Activated T-cell treated with anti-CD3 and anti-CD28 coated beads, Interleukin-2, amount 50 U/mL, for 48 hours (primary cell): ENCODE results near the gene CCDC117.
"Not testable (repeated sequence)": the region's sequence is repeated elsewhere in the genome, so short reads cannot be mapped to it uniquely, and the experiment has no call there.

Experiments used
- DNase-seq, 2 experiments: peaks; one replicate each; pipeline ENCODE4 v3.0.0-alpha.2; 2020

CCDC117 gene

DNA sequence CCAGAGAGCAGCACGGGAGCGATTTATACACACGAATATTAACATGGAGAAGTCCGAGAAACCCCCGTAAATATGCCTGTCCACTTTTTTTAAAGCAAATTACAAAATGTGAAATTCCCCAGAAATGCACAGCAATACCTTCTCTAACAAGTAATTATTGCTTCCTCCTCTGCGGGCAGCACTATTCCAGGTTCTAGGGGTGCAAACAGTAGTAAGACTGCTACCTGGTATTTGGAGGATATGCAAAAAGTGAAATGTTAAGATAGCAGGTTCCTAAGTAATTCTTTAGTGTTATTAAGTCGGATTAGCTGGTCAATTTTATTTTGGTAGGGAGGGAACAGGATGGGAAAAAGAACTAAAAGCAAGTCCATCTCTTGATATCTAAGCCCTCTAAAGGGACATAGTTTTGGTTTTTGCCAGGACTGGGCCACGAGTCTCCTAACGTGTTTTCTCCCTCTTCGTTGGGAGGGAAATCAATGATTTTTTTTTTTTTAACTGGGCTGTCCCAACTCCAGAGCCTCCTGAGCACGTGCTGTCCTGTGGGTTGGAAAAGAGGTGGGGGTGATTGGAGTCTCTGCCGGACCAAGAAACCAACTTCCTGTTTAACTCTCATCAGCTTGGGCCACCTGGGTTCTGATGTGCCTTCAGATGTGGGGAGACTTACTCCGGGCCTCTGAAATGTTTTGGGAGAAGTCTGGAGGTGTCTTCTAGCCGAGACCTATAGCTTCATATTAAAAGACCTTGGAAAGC is 29.5 kb downstream of the CCDC117 start:
- DNase-seq, result peak in 1 of 2 experiments; percentile 29

DNA sequence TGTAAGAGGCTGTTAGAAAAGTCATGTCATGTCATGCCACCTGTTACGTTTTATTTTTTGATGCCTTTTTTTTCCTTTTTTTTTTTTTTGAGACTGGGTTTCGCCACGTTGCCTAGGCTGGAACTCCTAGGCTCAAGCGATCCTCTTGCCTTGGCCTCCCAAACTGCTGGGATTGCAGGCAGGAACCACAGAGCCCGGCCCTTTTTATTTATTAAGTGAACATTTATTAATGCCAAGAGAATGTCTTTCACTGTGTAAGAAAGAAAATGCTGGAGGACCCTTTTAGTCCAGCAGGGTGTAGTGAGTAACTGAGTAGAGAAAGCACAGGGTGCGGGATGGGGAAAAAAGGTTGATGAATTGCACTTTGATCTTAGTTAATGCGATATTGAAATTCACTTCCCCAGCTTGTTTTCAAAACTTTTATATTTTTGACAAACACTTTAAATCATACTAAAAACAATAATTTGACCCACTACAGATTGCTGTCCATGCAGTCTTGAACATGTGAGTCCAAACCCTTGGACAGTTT is 30.2 kb downstream of the CCDC117 start:
- DNase-seq, result no peak

- not testable (repeated sequence) for DNase-seq
These were observed 32.9 kb downstream of the CCDC117 start for GRCh38 chr22:28805426-28805825.

DNA sequence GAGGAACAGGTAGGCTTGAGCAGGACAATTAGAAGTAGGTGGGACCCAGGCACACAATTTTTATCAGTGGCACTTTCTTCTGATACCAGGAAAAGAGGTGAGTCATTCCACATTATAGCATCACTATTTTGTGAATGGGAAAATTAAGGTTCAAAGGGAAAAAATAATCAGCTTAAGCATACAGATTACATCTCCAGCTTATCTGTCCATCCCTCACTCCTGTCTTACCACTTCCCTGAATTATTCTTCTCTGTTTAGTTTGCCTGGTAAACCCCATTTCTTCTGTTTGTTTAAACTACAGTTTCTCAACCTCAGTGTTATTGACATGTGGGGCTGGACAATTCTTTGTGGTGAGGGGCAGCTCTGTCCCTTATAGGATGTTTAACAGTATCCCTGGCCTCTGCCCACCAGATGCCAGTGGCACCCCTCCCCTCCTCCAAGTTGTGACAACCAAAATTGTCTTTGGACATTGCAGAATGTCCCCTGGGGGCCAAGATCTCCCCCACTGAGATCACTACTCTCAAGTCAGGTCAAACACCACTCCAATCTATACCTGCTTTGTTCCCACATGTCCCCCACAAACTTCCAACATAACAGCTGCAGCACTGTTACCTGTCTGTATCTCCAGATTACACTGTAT is 36.3 kb downstream of the CCDC117 start:
- no peak for DNase-seq

GRCh38 chr22:28810821-28811491 is 38.5 kb downstream of the CCDC117 start:
- DNase-seq, result peak in 1 of 2 experiments; percentile 41

- DNase-seq, result no peak
These were observed 40.0 kb downstream of the CCDC117 start for GRCh38 chr22:28812516-28812915.

DNA sequence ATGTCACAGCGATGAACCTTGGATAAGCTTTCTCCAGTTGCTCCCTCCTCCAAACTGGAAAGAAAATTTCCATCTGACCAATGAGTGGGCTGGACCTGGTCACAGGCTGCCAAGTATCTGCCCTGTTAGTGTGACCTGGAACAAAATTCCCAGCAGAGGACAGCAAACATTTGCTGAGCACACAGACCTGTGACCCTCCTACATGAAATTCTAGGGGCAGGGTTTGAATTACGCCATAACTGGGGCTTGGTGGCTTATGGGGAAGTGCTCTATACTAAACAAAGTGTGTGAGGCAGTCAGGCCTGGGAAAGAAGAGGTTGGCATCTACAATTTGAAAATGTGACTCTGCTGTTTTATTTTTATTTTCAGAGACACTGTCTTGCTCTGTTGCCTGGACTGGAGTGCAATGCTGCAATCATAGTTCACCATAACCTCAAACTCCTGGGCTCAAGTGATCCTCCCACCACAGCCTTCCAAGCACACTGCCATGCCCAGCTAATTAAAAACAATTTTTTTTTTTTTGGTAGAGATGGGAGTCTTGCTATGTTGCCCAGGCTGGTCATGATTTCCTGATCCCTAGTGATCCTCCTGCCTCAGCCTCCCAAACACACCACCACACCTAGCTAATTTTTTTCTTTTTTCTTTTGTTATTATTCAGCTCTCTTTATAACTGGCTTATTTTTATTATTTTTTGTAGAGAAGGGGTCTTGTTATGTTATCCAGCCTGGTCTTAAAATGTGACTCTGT is 41.5 kb downstream of the CCDC117 start:
- no peak for DNase-seq

DNA sequence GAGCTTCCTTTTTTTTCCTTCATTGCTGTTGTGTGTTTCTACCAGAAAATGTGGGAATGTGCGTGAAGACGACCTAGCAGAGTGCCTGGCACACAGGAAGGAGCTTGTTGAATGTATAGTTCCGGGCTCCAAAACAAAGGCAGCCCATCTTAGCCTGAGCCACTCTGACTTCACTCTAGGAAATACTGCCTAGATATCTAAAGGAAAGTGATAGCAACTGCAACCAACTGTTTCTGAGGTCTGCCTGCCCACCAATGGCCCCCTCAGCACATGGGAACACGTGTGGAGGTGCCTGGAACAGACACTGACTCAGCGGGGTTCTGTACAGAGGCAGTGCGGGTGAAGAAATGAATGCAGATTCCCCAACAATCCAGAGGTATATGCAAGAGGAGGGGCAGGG is 42.6 kb downstream of the CCDC117 start:
- DNase-seq, result no peak

DNA sequence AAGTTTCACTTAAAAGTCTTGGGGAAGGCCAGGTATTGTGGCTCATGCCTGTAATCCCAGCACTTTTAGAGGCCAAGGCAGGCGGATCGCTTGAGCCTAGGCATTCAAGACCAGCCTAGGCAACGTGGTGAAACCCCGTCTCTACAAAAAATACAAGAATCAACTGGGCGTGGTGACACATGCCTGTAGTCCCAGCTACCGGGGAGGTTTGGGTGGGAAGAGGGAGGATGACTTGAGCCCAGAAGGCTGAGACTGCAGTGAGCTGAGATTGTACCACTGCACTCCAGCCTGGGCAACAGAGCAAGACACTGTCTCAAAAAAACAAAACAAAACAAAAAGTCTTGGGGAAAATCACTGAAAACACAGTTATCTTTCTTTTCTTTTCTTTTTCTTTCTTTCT is 43.2 kb downstream of the CCDC117 start:
- DNase-seq, result no peak

DNA sequence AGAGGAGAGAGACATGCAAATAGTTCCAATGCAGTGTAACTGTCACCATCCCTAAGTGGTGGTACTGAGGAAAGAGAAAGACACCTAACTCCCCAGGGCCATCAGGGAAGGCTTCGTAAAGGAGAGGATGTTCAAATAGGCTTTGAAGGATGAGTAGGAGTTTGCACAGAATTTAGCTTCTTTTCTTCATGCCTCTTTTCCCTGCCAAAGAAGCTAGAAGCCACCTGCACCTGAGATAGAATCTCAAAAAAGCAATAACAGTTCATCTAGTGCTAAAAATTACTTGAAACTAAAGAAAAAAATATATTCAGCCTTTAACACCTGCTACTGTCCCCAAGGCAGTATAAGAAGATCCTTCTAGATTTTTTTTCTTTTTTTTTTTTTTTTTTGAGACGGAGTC is 44.6 kb downstream of the CCDC117 start:
- DNase-seq, result no peak

DNA sequence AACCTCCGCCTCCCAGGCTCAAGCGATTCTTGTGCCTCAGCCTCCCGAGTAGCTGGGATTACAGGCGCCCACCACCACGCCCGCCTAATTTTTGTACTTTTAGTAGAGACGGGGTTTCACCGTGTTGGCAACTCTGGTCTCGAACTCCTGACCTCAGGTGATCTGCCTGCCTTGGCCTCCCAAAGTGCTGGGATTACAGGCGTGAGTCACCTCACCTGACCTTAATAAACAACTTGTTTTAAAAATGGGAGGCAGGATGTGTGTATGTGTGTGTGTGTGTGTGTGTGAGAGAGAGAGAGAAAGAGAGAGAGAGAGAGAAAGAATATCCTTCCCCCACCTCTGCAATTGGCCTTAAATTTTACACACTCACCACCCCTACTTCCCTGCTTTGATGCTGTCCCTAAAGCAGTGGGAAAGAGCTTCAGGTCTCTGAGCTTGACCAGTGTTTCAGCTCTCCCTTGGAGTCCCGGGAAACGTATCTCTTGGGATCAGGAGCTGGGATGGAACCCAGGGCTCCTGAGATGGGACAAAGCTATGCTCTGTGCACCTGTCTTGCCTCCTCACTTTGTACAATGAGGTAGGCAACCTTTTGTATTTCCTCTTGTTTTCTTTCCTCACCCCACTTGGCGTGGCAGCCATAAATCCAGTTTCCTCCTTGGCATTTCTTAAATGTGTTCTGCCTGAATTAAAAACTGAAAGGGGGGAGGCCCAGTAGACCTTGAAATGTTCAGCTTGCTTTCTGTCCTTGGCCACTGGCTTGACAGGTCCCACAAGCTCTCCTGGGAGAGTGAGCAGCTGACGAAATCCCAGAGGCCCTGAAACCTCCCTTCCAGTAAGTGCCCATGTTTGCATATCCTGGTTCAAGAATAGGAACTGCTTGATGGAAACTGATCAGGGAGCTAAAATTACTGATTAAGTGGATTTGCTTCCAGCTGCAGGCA is 45.7 kb downstream of the CCDC117 start:
- no peak for DNase-seq

GRCh38 chr22:28819253-28820096 is 47.0 kb downstream of the CCDC117 start:
- no peak for DNase-seq

GRCh38 chr22:28820885-28821284 is 48.4 kb downstream of the CCDC117 start:
- DNase-seq, result no peak

GRCh38 chr22:28821452-28821851 is 49.0 kb downstream of the CCDC117 start:
- no peak for DNase-seq

- no peak for DNase-seq
These were observed 50.5 kb downstream of the CCDC117 start for GRCh38 chr22:28822930-28823551.

GRCh38 chr22:28824455-28824854 is 52.0 kb downstream of the CCDC117 start:
- DNase-seq, result not testable (repeated sequence)

DNA sequence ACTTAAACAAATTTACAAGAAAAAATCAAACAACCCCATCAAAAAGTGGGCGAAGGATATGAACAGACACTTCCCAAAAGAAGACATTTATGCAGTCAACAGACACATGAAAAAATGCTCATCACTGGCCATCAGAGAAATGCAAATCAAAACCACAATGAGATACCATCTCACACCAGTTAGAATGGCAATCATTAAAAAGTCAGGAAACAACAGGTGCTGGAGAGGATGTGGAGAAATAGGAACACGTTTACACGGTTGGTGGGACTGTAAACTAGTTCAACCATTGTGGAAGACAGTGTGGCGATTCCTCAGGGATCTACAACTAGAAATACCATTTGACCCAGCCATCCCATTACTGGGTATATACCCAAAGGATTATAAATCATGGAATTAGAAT is 53.9 kb downstream of the CCDC117 start:
- DNase-seq, result not testable (repeated sequence)

DNA sequence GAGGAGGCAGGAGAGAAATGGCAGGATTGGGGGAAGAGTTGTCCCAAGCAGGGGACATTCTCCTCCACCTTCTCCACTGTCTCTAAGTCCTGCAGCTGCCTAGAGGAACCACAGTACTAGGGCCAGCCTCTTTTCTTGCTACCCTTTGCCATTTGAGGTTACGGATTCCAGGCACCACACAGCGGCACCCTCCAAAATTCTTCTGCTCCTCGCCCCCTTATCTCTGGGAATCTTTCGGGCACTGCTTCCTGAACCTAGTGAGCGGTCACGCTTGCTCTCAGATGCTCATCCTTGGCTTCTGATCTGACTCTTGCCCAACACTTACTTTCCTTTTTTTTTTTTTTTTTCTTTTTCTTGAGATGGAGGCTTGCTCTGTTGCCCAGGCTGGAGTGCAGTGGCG is 54.4 kb downstream of the CCDC117 start:
- DNase-seq, result no peak

GRCh38 chr22:28829358-28830181 is 57.1 kb downstream of the CCDC117 start:
- peak; percentile 79 to 83 for DNase-seq
